ENCODE data around the gene EDA2R.

EDA2R gene, protein sequence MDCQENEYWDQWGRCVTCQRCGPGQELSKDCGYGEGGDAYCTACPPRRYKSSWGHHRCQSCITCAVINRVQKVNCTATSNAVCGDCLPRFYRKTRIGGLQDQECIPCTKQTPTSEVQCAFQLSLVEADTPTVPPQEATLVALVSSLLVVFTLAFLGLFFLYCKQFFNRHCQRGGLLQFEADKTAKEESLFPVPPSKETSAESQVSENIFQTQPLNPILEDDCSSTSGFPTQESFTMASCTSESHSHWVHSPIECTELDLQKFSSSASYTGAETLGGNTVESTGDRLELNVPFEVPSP

DNA sequence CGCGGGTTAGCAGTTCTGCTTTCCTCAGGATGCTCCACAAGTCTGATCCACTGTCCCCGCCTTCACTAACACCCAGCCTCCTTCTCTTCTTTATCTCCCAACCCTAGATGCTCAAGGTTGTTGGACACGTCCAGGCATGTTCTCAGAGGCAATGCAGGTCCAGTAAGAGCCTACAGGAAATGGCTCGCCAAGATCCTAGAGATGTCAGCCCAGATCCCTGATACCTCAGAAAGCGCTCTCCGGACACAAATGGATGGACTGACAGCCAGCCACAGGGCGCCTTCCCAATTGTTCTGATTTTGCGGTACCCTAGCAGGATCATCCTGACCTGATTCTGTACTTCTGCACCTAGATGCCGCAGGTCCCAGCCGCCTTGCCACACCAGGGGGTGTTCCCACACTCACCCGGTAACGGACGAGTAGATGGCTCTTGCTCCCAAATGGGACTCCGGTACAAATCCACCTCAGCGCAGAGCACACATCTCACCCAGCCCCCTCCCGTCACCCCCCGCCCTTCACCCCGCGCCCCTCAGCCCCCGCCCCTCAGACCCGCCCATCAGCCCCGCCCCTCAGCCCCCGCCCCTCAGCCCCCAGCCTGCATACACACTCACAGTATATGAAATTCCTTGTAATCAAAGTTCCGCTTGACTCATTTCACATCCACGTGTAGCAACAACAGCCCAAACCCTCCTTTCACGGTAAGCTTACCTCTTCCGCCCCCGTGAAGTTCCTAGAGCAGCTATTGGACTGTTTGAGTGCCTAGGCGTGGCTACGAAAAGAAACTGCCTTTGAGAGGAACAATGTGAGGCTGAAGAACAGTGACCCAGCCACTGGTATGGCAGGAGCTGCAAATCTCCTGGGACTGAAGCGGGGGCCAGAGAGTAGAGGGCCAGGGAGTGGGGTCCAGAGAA lies at the start of gene EDA2R:
Gene EDA2R, minus strand, starts transcription at position 488 of the 910 bp plus-strand sequence. CDS start 23,058 bp downstream, outside the sequence.
- TF ChIP-seq, protein P1, sequence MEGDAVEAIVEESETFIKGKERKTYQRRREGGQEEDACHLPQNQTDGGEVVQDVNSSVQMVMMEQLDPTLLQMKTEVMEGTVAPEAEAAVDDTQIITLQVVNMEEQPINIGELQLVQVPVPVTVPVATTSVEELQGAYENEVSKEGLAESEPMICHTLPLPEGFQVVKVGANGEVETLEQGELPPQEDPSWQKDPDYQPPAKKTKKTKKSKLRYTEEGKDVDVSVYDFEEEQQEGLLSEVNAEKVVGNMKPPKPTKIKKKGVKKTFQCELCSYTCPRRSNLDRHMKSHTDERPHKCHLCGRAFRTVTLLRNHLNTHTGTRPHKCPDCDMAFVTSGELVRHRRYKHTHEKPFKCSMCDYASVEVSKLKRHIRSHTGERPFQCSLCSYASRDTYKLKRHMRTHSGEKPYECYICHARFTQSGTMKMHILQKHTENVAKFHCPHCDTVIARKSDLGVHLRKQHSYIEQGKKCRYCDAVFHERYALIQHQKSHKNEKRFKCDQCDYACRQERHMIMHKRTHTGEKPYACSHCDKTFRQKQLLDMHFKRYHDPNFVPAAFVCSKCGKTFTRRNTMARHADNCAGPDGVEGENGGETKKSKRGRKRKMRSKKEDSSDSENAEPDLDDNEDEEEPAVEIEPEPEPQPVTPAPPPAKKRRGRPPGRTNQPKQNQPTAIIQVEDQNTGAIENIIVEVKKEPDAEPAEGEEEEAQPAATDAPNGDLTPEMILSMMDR (IDR thresholded peaks at IDR 0.05) = no peak
- no peak for TF ChIP-seq ZFX (IDR thresholded peaks at IDR 0.05; ENCODE audit: borderline replicate concordance)
- H3K27ac ChIP-seq = peak within 1 kb of the TSS; percentile 32; the same call in 1 of the 2 replicates

DNA sequence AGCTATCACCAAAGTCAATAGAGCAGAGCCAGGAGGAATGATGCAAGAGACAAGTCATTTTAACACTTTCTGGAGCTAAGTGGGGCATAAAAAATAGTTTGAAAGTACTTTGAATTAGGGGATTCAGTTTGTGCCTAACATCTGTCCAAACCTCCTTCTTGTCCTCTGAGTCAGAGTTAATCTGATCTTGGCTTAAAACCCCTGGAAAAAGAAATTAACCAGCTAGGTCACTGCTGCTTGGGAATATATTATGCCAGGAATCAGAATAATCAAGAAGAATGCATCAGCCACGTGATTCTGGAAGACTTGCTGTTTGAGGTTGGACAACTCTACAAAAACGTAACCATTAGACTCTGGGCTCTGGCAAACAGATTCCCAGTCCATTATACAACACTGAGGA lies 45.3 kb upstream of the EDA2R start:
- TF ChIP-seq, protein P1 (IDR thresholded peaks at IDR 0.05) = no peak
- TF ChIP-seq ZFX (IDR thresholded peaks at IDR 0.05; ENCODE audit: borderline replicate concordance) = no peak

DNA sequence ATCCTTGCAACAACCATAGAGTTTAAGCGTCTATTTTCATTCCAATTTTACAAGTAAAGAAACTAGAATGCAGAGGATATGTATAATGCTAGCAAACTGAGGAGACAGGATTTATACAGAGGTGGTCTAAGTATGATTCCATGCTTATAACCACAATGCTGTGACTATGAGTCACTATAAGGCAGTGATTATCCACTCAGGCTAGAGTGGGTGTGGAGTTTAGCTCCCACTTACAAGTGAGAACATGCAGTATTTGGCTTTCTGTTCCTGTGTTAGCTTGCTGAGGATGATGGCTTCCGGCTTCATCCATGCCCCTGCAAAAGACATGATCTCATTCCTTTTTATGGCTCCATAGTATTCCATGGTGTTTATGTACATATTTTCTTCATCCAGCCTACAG lies 41.6 kb upstream of the EDA2R start:
- H3K27ac ChIP-seq = no peak overlapping the region
- TF ChIP-seq, protein P1 (IDR thresholded peaks at IDR 0.05) = no peak
- no peak for TF ChIP-seq ZFX (IDR thresholded peaks at IDR 0.05; ENCODE audit: borderline replicate concordance)

More for the DNA sequence above, 45.3 kb upstream of the EDA2R start:
- no peak overlapping the region for H3K27ac ChIP-seq

DNA sequence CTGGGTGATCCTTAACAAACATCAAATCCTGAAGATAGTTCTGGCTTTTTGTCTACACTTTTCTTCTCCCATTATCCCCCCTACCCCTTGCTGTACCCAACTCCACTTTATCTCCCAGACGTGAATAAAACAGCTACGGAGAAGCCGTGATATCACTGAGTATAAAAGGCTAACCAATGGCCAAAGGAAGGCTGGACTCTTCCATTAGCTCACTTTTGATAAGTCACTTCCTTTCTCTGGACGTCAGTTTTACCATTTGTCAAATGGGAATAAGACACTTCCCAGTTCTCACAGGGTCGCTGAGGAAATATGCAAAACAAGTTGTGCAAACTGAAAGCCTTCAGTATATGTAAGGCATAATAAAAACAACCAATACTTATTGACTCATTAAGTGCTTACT lies 38.6 kb upstream of the EDA2R start:
- H3K27ac ChIP-seq = no peak overlapping the region
- no peak for TF ChIP-seq ZFX (IDR thresholded peaks at IDR 0.05; ENCODE audit: borderline replicate concordance)
- TF ChIP-seq, protein P1 (IDR thresholded peaks at IDR 0.05) = no peak

DNA sequence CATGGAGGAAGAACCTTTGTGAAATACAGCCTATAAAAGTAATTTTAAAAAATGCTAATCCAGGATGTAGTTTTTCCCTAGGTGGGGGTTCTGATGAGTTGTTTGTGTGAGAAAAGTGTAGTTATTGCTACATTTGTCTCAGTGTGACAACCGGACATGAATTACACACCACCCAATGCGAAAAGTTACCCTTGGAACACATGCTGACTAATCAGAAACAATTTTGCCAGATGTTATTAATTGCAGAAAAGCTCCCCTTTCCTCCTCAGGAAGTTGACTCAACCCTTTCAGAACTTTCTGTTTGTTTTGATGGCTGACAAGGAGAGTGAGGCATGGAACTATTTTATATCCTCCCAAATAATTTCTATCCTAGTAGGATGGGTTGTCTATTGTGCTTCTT lies 38.1 kb upstream of the EDA2R start:
- TF ChIP-seq ZFX (IDR thresholded peaks at IDR 0.05; ENCODE audit: borderline replicate concordance) = no peak
- TF ChIP-seq, protein P1 (IDR thresholded peaks at IDR 0.05) = no peak
- no peak overlapping the region for H3K27ac ChIP-seq

DNA sequence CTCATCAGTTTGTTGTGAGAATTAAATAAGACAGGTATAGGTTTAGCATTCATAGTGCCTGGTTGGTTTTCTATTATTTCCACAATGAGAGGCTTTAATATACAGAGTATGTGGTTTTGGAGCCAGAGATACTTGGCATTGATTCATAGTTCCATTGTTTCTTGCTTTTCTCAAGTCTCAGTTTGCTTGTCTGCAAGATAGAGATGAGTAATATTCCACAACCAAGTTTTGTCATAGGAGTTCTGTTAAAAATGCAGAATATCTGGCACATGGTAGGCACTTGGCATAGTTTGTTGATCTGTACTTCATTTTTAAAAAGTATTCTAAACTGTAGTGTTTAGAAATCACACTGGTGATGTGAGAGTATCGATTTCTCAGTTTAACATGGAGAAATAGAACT lies 37.5 kb upstream of the EDA2R start:
- no peak overlapping the region for H3K27ac ChIP-seq
- no peak for TF ChIP-seq ZFX (IDR thresholded peaks at IDR 0.05; ENCODE audit: borderline replicate concordance)
- TF ChIP-seq, protein P1 (IDR thresholded peaks at IDR 0.05) = no peak
